Esophagus muscularis mucosa (tissue), 3 donors: ENCODE results near the gene FOXL2NB.

Experiments
- CTCF ChIP-seq, 3 experiments: fragments of 200-600 bp in 2 of 3; fragments of 450-650 bp in 1 of 3; sonication (generic) in 2 of 3; IDR thresholded peaks; one replicate each; pipeline ENCODE4 v1.5.1; 2017 to 2019; ENCODE audit warnings: antibody characterized with exemption in 3 of 3, mild to moderate bottlenecking in 2 of 3, moderate library complexity in 1 of 3
- EP300 ChIP-seq: sonication (generic); formaldehyde crosslinking; IDR thresholded peaks from one replicate; pipeline ENCODE4 v1.6.1; 2017; ENCODE audit warnings: antibody characterized with exemption

DNA sequence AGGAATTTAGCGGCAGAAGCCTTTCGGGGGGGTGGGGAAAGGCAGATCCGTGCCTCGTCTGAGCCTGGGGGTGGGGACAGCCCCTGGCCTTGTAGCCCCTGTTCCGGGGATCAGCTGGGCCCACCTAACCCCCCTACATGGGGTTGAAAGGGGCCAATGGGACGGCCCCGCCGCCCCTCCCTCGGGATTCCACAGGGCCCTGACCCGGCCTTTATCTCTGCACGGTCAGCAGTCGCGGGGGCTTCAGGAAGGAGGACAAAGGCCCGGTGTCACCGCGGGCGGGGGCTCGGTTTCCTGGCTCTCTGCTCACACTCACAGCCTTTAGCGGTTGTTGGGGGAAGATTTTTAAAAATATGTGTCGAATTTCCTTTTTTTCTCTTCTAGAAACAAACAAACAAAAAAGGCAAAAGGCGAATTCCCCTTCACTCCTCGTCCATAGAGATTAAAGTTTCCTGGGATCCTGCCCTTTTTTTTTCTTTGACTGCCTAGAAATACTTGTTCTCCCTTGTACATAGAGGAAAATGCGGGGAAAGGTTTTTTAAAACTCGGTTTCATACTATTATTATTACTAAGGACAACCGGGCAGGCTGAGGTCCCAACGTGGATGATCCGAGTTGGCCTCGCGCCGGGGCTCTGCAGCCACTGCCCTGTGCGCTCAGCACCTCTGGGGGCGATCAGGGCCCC is 8.0 kb upstream of the FOXL2NB start:
- no peak for TF ChIP-seq EP300
- TF ChIP-seq CTCF (IDR thresholded peaks at IDR 0.05): no peak
